ENCODE measurements around the gene TOMM40L. TPM values are rescaled to one million over a fixed set of nuclear protein-coding genes. Genes with fewer than 3 reads are reported as not detected.
A peak's percentile ranks its signal among the peaks of the same experiment; 100 is the strongest.
"Not testable (repeated sequence)": the region's sequence is repeated elsewhere in the genome, so short reads cannot be mapped to it uniquely, and the experiment has no call there.

TOMM40L gene
- total and polyA plus RNA-seq, 7 donors = 12.6 to 23.1 (median 16.1) TPM

- Histone ChIP-seq H3K36me3 (no peaks in the 10 kb centered on the region), H3K27ac (no peak overlapping the region), H3K4me3 (no peak overlapping the region), H3K27me3 (no peaks in the 10 kb centered on the region), H3K9me3 (no peaks in the 10 kb centered on the region), H3K4me1 (no peaks in the 10 kb centered on the region)
- intact Hi-C loops (cut with DNase I) = no loop called here
- DNase-seq = no peak
- WGBS, 2 donors = 70 to 91% methylated on average over 7 of the region's 7 CpGs
- TF ChIP-seq POLR2A (IDR thresholded peaks at IDR 0.05) (no peak), POLR2AphosphoS5 (IDR thresholded peaks at IDR 0.05) (no peak), EP300 (IDR thresholded peaks at IDR 0.05) (no peak)
- TF ChIP-seq, protein P1, sequence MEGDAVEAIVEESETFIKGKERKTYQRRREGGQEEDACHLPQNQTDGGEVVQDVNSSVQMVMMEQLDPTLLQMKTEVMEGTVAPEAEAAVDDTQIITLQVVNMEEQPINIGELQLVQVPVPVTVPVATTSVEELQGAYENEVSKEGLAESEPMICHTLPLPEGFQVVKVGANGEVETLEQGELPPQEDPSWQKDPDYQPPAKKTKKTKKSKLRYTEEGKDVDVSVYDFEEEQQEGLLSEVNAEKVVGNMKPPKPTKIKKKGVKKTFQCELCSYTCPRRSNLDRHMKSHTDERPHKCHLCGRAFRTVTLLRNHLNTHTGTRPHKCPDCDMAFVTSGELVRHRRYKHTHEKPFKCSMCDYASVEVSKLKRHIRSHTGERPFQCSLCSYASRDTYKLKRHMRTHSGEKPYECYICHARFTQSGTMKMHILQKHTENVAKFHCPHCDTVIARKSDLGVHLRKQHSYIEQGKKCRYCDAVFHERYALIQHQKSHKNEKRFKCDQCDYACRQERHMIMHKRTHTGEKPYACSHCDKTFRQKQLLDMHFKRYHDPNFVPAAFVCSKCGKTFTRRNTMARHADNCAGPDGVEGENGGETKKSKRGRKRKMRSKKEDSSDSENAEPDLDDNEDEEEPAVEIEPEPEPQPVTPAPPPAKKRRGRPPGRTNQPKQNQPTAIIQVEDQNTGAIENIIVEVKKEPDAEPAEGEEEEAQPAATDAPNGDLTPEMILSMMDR (IDR thresholded peaks at IDR 0.05) = no peak
Measured at GRCh38 chr1:161250829-161251228, 25.0 kb downstream of the TOMM40L start.

DNA sequence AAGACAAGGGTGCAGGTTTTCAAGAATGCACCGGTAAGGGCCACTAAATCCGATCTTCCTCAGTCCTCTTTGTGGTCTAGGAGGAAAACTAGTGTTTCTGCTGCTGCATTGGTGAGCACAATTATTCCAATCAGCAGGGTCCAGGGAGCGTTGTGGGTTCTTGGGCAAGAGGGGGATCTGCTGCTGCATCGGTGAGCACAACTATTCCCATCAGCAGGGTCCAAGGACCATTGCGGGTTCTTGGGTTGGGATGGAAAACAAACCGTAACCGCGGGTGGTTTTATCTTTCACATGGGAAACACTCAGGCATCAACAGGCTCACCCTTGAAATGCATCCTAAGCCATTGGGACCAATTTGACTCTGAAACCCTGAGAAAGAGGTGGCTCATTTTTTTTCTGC, 25.7 kb downstream of the TOMM40L start:
- H3K4me3 ChIP-seq = no peak overlapping the region
- intact Hi-C loops (cut with DNase I) = no loop called here
- H3K27me3 ChIP-seq = no peaks in the 10 kb centered on the region
- no peaks in the 10 kb centered on the region for H3K4me1 ChIP-seq
- no peaks in the 10 kb centered on the region for H3K36me3 ChIP-seq
- TF ChIP-seq EP300 (IDR thresholded peaks at IDR 0.05) (no peak), POLR2AphosphoS5 (IDR thresholded peaks at IDR 0.05) (no peak), POLR2A (IDR thresholded peaks at IDR 0.05) (no peak)
- TF ChIP-seq, protein P1 (IDR thresholded peaks at IDR 0.05) = no peak
- H3K27ac ChIP-seq = no peak overlapping the region
- 95 to 97% methylated on average over 8 of the region's 8 CpGs for WGBS, 2 donors
- no peak for DNase-seq
- H3K9me3 ChIP-seq = peaks cover 0 to under 1% (median under 1%) of the 10 kb centered on the region in 4 donors

DNA sequence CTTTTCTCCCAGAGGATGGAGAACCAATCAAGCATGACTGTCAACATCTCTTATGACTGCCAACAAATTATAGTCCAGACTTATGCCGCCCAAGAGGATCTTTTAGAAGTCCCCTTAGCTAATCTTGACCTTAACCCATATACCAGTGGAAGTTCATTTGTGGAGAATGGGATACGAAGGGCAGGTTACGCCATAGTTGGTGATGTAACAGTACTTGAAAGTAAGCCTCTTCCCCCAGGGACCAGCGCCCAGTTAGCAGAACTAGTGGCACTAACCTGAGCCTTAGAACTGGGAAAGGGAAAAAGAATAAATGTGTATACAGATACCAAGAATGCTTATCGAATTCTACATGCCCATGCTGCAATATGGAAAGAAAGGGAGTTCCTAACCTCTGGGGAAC, 29.4 kb downstream of the TOMM40L start:
- DNase-seq = not testable (repeated sequence)
- 88 to 90% methylated on average over 5 of the region's 5 CpGs for WGBS, 2 donors

GRCh38 chr1:161255955-161256520, 30.2 kb downstream of the TOMM40L start:
- WGBS, 2 donors = 84 to 88% methylated on average over 4 of the region's 4 CpGs
- H3K36me3 ChIP-seq; intact Hi-C loops (cut with DNase I); DNase-seq; H3K4me3 ChIP-seq; H3K27ac ChIP-seq: not testable (repeated sequence)
- Histone ChIP-seq H3K27me3 (peaks cover 0 to 34% (median 25%) of the 10 kb centered on the region in 3 donors), H3K4me1 (peaks cover 0 to 18% (median 12%) of the 10 kb centered on the region in 4 donors), H3K9me3 (peaks cover 0 to 12% (median 10%) of the 10 kb centered on the region in 4 donors)

More for the DNA sequence above, 29.4 kb downstream of the TOMM40L start:
- H3K27ac ChIP-seq; intact Hi-C loops (cut with DNase I); H3K4me3 ChIP-seq; H3K36me3 ChIP-seq: not testable (repeated sequence)
- Histone ChIP-seq H3K9me3 (peaks cover 0 to 12% (median 10%) of the 10 kb centered on the region in 4 donors), H3K4me1 (peaks cover 0 to 15% (median 12%) of the 10 kb centered on the region in 4 donors), H3K27me3 (peaks cover 0 to 30% (median 22%) of the 10 kb centered on the region in 3 donors)

DNA sequence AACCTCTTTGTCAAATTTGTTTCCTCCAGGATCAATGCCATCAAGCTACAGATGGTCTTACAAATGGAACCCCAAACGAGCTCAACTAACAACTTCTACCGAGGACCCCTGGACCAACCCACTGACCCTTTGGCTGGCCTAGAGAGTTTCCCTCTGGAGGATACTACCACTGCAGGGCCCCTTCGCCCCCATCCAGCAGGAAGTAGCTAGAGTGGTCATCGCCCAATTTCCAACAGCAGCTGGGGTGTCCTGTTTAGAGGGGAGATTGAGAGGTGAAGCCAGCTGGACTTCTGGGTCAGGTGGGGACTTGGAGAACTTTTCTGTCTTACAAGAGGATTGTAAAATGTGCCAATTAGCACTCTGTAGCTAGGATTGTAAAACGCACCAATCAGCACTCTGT, 31.2 kb downstream of the TOMM40L start:
- intact Hi-C loops (cut with DNase I); H3K4me3 ChIP-seq; H3K27ac ChIP-seq; H3K36me3 ChIP-seq; DNase-seq: not testable (repeated sequence)
- Histone ChIP-seq H3K9me3 (peaks cover 0 to 12% (median 10%) of the 10 kb centered on the region in 4 donors), H3K27me3 (peaks cover 0 to 34% (median 25%) of the 10 kb centered on the region in 3 donors), H3K4me1 (peaks cover 0 to 26% (median 12%) of the 10 kb centered on the region in 4 donors)
- 91 to 96% methylated on average over 5 of the region's 5 CpGs for WGBS, 2 donors

GRCh38 chr1:161258439-161259344, 32.8 kb downstream of the TOMM40L start, which contains the start of gene PCP4L1:
Gene PCP4L1 (plus strand): TSS chr1:161258745. CDS start chr1:161258975, 230 bp downstream.
- Histone ChIP-seq H3K4me3 (peak within 1 kb of the TSS; percentile 45 to 60 (median 54)), H3K36me3 (no peaks in the 10 kb centered on the region), H3K27ac (peak within 1 kb of the TSS; percentile 44 to 69 (median 55)), H3K27me3 (peaks cover 0 to 34% (median 25%) of the 10 kb centered on the region in 3 donors), H3K4me1 (peaks cover 0 to 26% (median 12%) of the 10 kb centered on the region in 4 donors), H3K9me3 (peaks cover 0 to 12% (median 10%) of the 10 kb centered on the region in 4 donors)
- 4 to 6% methylated on average over 62 of the region's 62 CpGs for WGBS, 2 donors
- TF ChIP-seq, protein P1 (IDR thresholded peaks at IDR 0.05) = no peak
- TF ChIP-seq POLR2A (IDR thresholded peaks at IDR 0.05) (no peak), EP300 (IDR thresholded peaks at IDR 0.05) (no peak), POLR2AphosphoS5 (IDR thresholded peaks at IDR 0.05) (peak in 3 of 4 donors; percentile 18 to 51 (median 32))
- DNase-seq = peak; percentile 84
- intact Hi-C loops (cut with DNase I) = no loop called here

Measured in sigmoid colon (tissue), 7 donors.